GM23338 (cell line): ENCODE measurements around the gene TRIO. TPM values are rescaled to one million over a fixed set of nuclear protein-coding genes. Genes with fewer than 3 reads are reported as not detected.

ENCODE experiments used
- ATAC-seq: fragments of 200-7000 bp; cut with Tn5 transposase; 3 replicates; pipeline ENCODE4 v1.9.1; 2020
- DNase-seq: peaks from one replicate; pipeline ENCODE4 v3.0.0-alpha.2; 2015; ENCODE audit warnings: low spot score
- H2AFZ ChIP-seq: fragments of 200-600 bp; sonication (generic); 2 replicates; pipeline ENCODE4 v1.8.0; 2016; ENCODE audit warnings: antibody characterized with exemption, mild to moderate bottlenecking, moderate library complexity
- H3F3A ChIP-seq: fragments of 200-600 bp; sonication (generic); replicated peaks from 2 replicates; pipeline ENCODE4 v1.8.0; 2017; ENCODE audit warnings: antibody characterized with exemption, mixed run types, low read depth
- H3K27ac ChIP-seq: fragments of 200-600 bp; sonication (generic); 2 replicates; pipeline ENCODE4 v1.6.1; 2016; ENCODE audit warnings: low read depth
- H3K27me3 ChIP-seq: fragments of 200-600 bp; sonication (generic); 2 replicates; pipeline ENCODE4 v1.8.0; 2016; ENCODE audit warnings: mild to moderate bottlenecking, mixed run types, moderate library complexity; ENCODE audit not compliant: insufficient read depth
- H3K36me3 ChIP-seq: fragments of 200-600 bp; sonication (generic); 2 replicates; pipeline ENCODE4 v1.8.0; 2016; ENCODE audit warnings: mild to moderate bottlenecking; ENCODE audit not compliant: insufficient read depth
- H3K4me1 ChIP-seq: fragments of 200-600 bp; sonication (generic); 2 replicates; pipeline ENCODE4 v1.8.0; 2016; ENCODE audit warnings: mild to moderate bottlenecking, moderate library complexity; ENCODE audit not compliant: insufficient read depth
- H3K4me2 ChIP-seq: fragments of 200-600 bp; sonication (generic); 2 replicates; pipeline ENCODE4 v1.7.1; 2017; ENCODE audit warnings: mixed run types
- H3K4me3 ChIP-seq: fragments of 200-600 bp; sonication (generic); 2 replicates; pipeline ENCODE4 v1.6.1; 2016; ENCODE audit warnings: mixed run types
- H3K79me2 ChIP-seq: fragments of 200-600 bp; sonication (generic); replicated peaks from 2 replicates; pipeline ENCODE4 v1.8.0; 2017; ENCODE audit warnings: mild to moderate bottlenecking; ENCODE audit not compliant: insufficient read depth
- H3K9me2 ChIP-seq: fragments of 200-600 bp; sonication (generic); 2 replicates; pipeline ENCODE4 v1.8.0; 2017; ENCODE audit not compliant: insufficient read depth
- H4K20me1 ChIP-seq: fragments of 200-600 bp; sonication (generic); replicated peaks from 2 replicates; pipeline ENCODE4 v1.8.0; 2017; ENCODE audit warnings: mild to moderate bottlenecking; ENCODE audit not compliant: insufficient read depth
- H3K27ac Mint-ChIP-seq: 2 replicates; pipeline ENCODE4 v1.8.0; 2020; ENCODE audit warnings: inconsistent platforms, mild to moderate bottlenecking, moderate library complexity, mixed read lengths
- H3K27me3 Mint-ChIP-seq: 3 replicates; pipeline ENCODE4 v1.8.0; 2022; ENCODE audit warnings: low read depth, mild to moderate bottlenecking, moderate library complexity, mixed read lengths, inconsistent platforms; ENCODE audit not compliant: insufficient read depth, poor library complexity
- H3K36me3 Mint-ChIP-seq: 3 replicates; pipeline ENCODE4 v1.8.0; 2021; ENCODE audit warnings: low read depth, mild to moderate bottlenecking, inconsistent platforms, moderate library complexity, mixed read lengths
- H3K4me1 Mint-ChIP-seq: 3 replicates; pipeline ENCODE4 v1.8.0; 2020; ENCODE audit warnings: mild to moderate bottlenecking, inconsistent platforms, mixed read lengths
- H3K4me3 Mint-ChIP-seq: 3 replicates; pipeline ENCODE4 v1.8.0; 2021; ENCODE audit warnings: moderate library complexity, mild to moderate bottlenecking, inconsistent platforms, mixed read lengths
- H3K9me3 Mint-ChIP-seq: 3 replicates; pipeline ENCODE4 v1.8.0; 2020; ENCODE audit warnings: moderate library complexity, mild to moderate bottlenecking, inconsistent platforms, mixed read lengths
- EZH2 ChIP-seq: fragments of 200-600 bp; sonication (generic); IDR thresholded peaks from one replicate; pipeline ENCODE4 v1.8.0; 2017; ENCODE audit warnings: antibody characterized with exemption, mild to moderate bottlenecking, low read depth; ENCODE audit not compliant: unreplicated experiment
- ZNF331 ChIP-seq: fragments of 250-450 bp; sonication (Bioruptor Pico); IDR thresholded peaks from 2 replicates; pipeline ENCODE4 v1.5.0; 2020; ENCODE audit warnings: low read depth, mild to moderate bottlenecking, moderate library complexity
- polyA plus RNA-seq: library from polyadenylated mRNA; unstranded; fragments of >200 nt; fragmentation: Nextera tagmentation; extraction: Ambion mirVana; gene quantifications from 2 replicates; pipeline ENCODE4 v1.2.1, GENCODE V29; 2016
- total RNA-seq: library from RNA; depleted of rRNA; stranded (reverse); fragments of >200 nt; shearing (Covaris generic); gene quantifications from 2 replicates; pipeline ENCODE4 v1.2.3, GENCODE V29; 2014
- TF ChIP-seq, protein P1 (sequence below): IDR thresholded peaks from one replicate; pipeline ENCODE4 v1.6.1; 2018; ENCODE audit warnings: antibody characterized with exemption; ENCODE audit not compliant: unreplicated experiment
- TF ChIP-seq, protein P2 (sequence below): fragments of 250-450 bp; sonication (Bioruptor Pico); IDR thresholded peaks from 2 replicates; pipeline ENCODE4 v1.5.0; 2020; ENCODE audit warnings: mild to moderate bottlenecking, moderate library complexity
- TF ChIP-seq, protein P3 (sequence below): IDR thresholded peaks from 2 replicates; pipeline ENCODE4 v1.6.1; 2016; ENCODE audit warnings: antibody characterized with exemption

The TRIO gene
- total and polyA plus RNA-seq, 2 experiments from 2014 or later: 13.8 to 113 TPM

DNA sequence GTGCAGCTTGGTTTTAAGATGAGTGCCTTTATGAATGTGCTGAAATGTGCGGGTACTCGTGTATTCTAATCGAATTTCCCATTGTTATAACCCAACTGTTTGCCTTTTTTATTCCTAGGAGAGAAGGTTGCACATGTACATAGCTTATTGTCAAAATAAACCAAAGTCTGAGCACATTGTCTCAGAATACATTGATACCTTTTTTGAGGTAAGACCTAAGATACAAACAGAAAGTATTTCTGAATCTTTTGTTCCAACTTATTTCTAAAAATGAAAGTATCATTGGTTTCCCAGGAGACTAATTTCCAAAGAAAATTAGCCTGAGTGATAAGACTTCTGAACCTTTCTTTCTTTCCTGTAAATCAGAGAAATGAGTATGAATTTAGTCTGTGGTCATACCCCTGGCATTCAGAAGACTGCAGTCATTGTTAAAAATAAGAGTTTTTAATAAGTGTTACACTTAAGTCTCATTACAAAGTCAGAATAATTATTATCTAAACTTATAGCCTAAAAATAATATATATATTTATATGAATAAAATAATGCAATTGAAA is 336.1 kb downstream of the TRIO start:
- ATAC-seq (no peak), DNase-seq (no peak)
- H3K9me3 Mint-ChIP-seq: no peaks in the 10 kb centered on the region
- Histone ChIP-seq H3F3A (no peaks in the 10 kb centered on the region), H2AFZ (no peak overlapping the region), H3K4me1 (no peaks in the 10 kb centered on the region), H3K4me2 (no peak overlapping the region), H3K79me2 (no peaks in the 10 kb centered on the region), H3K27ac (no peak overlapping the region), H4K20me1 (no peaks in the 10 kb centered on the region), H3K27me3 (no peaks in the 10 kb centered on the region), H3K4me3 (no peak overlapping the region), H3K36me3 (peaks cover 35% of the 10 kb centered on the region), H3K9me2 (no peaks in the 10 kb centered on the region)
- H3K4me3 Mint-ChIP-seq: no peak overlapping the region
- H3K36me3 Mint-ChIP-seq: peaks cover 44% of the 10 kb centered on the region
- TF ChIP-seq EZH2 (no peak), ZNF331 (CRISPR knock-in tag) (no peak)
- TF ChIP-seq, protein P1, sequence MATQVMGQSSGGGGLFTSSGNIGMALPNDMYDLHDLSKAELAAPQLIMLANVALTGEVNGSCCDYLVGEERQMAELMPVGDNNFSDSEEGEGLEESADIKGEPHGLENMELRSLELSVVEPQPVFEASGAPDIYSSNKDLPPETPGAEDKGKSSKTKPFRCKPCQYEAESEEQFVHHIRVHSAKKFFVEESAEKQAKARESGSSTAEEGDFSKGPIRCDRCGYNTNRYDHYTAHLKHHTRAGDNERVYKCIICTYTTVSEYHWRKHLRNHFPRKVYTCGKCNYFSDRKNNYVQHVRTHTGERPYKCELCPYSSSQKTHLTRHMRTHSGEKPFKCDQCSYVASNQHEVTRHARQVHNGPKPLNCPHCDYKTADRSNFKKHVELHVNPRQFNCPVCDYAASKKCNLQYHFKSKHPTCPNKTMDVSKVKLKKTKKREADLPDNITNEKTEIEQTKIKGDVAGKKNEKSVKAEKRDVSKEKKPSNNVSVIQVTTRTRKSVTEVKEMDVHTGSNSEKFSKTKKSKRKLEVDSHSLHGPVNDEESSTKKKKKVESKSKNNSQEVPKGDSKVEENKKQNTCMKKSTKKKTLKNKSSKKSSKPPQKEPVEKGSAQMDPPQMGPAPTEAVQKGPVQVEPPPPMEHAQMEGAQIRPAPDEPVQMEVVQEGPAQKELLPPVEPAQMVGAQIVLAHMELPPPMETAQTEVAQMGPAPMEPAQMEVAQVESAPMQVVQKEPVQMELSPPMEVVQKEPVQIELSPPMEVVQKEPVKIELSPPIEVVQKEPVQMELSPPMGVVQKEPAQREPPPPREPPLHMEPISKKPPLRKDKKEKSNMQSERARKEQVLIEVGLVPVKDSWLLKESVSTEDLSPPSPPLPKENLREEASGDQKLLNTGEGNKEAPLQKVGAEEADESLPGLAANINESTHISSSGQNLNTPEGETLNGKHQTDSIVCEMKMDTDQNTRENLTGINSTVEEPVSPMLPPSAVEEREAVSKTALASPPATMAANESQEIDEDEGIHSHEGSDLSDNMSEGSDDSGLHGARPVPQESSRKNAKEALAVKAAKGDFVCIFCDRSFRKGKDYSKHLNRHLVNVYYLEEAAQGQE: no peak
- TF ChIP-seq, protein P2, sequence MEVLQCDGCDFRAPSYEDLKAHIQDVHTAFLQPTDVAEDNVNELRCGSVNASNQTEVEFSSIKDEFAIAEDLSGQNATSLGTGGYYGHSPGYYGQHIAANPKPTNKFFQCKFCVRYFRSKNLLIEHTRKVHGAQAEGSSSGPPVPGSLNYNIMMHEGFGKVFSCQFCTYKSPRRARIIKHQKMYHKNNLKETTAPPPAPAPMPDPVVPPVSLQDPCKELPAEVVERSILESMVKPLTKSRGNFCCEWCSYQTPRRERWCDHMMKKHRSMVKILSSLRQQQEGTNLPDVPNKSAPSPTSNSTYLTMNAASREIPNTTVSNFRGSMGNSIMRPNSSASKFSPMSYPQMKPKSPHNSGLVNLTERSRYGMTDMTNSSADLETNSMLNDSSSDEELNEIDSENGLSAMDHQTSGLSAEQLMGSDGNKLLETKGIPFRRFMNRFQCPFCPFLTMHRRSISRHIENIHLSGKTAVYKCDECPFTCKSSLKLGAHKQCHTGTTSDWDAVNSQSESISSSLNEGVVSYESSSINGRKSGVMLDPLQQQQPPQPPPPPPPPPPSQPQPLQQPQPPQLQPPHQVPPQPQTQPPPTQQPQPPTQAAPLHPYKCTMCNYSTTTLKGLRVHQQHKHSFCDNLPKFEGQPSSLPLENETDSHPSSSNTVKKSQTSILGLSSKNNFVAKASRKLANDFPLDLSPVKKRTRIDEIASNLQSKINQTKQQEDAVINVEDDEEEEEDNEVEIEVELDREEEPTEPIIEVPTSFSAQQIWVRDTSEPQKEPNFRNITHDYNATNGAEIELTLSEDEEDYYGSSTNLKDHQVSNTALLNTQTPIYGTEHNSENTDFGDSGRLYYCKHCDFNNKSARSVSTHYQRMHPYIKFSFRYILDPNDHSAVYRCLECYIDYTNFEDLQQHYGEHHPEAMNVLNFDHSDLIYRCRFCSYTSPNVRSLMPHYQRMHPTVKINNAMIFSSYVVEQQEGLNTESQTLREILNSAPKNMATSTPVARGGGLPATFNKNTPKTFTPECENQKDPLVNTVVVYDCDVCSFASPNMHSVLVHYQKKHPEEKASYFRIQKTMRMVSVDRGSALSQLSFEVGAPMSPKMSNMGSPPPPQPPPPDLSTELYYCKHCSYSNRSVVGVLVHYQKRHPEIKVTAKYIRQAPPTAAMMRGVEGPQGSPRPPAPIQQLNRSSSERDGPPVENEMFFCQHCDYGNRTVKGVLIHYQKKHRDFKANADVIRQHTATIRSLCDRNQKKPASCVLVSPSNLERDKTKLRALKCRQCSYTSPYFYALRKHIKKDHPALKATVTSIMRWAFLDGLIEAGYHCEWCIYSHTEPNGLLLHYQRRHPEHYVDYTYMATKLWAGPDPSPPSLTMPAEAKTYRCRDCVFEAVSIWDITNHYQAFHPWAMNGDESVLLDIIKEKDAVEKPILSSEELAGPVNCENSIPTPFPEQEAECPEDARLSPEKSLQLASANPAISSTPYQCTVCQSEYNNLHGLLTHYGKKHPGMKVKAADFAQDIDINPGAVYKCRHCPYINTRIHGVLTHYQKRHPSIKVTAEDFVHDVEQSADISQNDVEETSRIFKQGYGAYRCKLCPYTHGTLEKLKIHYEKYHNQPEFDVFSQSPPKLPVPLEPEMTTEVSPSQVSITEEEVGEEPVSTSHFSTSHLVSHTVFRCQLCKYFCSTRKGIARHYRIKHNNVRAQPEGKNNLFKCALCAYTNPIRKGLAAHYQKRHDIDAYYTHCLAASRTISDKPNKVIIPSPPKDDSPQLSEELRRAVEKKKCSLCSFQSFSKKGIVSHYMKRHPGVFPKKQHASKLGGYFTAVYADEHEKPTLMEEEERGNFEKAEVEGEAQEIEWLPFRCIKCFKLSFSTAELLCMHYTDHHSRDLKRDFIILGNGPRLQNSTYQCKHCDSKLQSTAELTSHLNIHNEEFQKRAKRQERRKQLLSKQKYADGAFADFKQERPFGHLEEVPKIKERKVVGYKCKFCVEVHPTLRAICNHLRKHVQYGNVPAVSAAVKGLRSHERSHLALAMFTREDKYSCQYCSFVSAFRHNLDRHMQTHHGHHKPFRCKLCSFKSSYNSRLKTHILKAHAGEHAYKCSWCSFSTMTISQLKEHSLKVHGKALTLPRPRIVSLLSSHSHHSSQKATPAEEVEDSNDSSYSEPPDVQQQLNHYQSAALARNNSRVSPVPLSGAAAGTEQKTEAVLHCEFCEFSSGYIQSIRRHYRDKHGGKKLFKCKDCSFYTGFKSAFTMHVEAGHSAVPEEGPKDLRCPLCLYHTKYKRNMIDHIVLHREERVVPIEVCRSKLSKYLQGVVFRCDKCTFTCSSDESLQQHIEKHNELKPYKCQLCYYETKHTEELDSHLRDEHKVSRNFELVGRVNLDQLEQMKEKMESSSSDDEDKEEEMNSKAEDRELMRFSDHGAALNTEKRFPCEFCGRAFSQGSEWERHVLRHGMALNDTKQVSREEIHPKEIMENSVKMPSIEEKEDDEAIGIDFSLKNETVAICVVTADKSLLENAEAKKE (CRISPR knock-in tag): no peak
- TF ChIP-seq, protein P3, sequence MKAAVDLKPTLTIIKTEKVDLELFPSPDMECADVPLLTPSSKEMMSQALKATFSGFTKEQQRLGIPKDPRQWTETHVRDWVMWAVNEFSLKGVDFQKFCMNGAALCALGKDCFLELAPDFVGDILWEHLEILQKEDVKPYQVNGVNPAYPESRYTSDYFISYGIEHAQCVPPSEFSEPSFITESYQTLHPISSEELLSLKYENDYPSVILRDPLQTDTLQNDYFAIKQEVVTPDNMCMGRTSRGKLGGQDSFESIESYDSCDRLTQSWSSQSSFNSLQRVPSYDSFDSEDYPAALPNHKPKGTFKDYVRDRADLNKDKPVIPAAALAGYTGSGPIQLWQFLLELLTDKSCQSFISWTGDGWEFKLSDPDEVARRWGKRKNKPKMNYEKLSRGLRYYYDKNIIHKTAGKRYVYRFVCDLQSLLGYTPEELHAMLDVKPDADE: no peak
- H3K27ac Mint-ChIP-seq: no peak overlapping the region
- peaks cover 5% of the 10 kb centered on the region for H3K27me3 Mint-ChIP-seq
- no peaks in the 10 kb centered on the region for H3K4me1 Mint-ChIP-seq
